WTC11 (cell line): ENCODE data around the gene ZBP1. TPM values are rescaled to one million over a fixed set of nuclear protein-coding genes. Genes with fewer than 3 reads are reported as not detected.

Experiments used
- ATAC-seq: fragments of 200-7000 bp; cut with Tn5 transposase; 2 replicates; pipeline ENCODE4 v1.10.0; 2021; ENCODE audit warnings: mild to moderate bottlenecking, moderate library complexity
- CTCF ChIA-PET: fragments of 300-600 bp; sonication (Branson Sonifier 250); formaldehyde crosslinking; loops from one replicate; lab custom pipeline; 2021; ENCODE audit warnings: antibody characterized with exemption; lab: Charles Lee
- POLR2A ChIA-PET: fragments of 350-600 bp; sonication (Branson Sonifier 250); formaldehyde crosslinking; loops from one replicate; lab custom pipeline; 2021; ENCODE audit warnings: antibody characterized with exemption; lab: Charles Lee
- DNase-seq: peaks from one replicate; pipeline ENCODE4 v3.0.0; 2021; ENCODE audit warnings: low spot score
- H3K27ac Mint-ChIP-seq: 2 replicates; pipeline ENCODE4 v1.8.0; 2021; ENCODE audit warnings: mixed read lengths
- H3K27me3 Mint-ChIP-seq: 2 replicates; pipeline ENCODE4 v1.8.0; 2021; ENCODE audit warnings: low read depth, mild to moderate bottlenecking, moderate library complexity, mixed read lengths
- H3K36me3 Mint-ChIP-seq: 2 replicates; pipeline ENCODE4 v1.8.0; 2021; ENCODE audit warnings: mixed read lengths
- H3K4me1 Mint-ChIP-seq: 2 replicates; pipeline ENCODE4 v1.8.0; 2022; ENCODE audit warnings: mixed read lengths
- H3K4me3 Mint-ChIP-seq: 2 replicates; pipeline ENCODE4 v1.8.0; 2021; ENCODE audit warnings: mild to moderate bottlenecking, moderate library complexity, mixed read lengths
- H3K9me3 Mint-ChIP-seq: 2 replicates; pipeline ENCODE4 v1.8.0; 2021; ENCODE audit warnings: mixed read lengths
- EMX1 ChIP-seq: fragments of 250-450 bp; sonication (Bioruptor Pico); IDR thresholded peaks from 2 replicates; pipeline ENCODE4 v1.8.0; 2021; ENCODE audit warnings: mild to moderate bottlenecking
- ETV6 ChIP-seq: sonication (generic); formaldehyde crosslinking; IDR thresholded peaks from 2 replicates; pipeline ENCODE4 v1.8.1; 2022; ENCODE audit warnings: mild to moderate bottlenecking, missing genetic modification reagents
- FOXP1 ChIP-seq: sonication (generic); formaldehyde crosslinking; IDR thresholded peaks from 2 replicates; pipeline ENCODE4 v1.8.0; 2022; ENCODE audit warnings: missing genetic modification reagents, mild to moderate bottlenecking, moderate library complexity, borderline replicate concordance
- HMGXB4 ChIP-seq: sonication (generic); formaldehyde crosslinking; IDR thresholded peaks from 2 replicates; pipeline ENCODE4 v1.8.1; 2023; ENCODE audit warnings: mild to moderate bottlenecking, moderate library complexity, missing genetic modification reagents
- JAZF1 ChIP-seq: fragments of 250-450 bp; sonication (Bioruptor Pico); IDR thresholded peaks from 2 replicates; pipeline ENCODE4 v1.9.0; 2021; ENCODE audit warnings: moderate library complexity, mild to moderate bottlenecking, inconsistent platforms
- MYBL2 ChIP-seq: sonication (generic); formaldehyde crosslinking; IDR thresholded peaks from 2 replicates; pipeline ENCODE4 v1.8.1; 2023; ENCODE audit warnings: mild to moderate bottlenecking, moderate library complexity, missing genetic modification reagents
- NR1H2 ChIP-seq: sonication (generic); formaldehyde crosslinking; IDR thresholded peaks from 2 replicates; pipeline ENCODE4 v1.9.0; 2021; ENCODE audit warnings: mild to moderate bottlenecking, moderate library complexity, missing genetic modification reagents
- NR3C1 ChIP-seq: sonication (generic); formaldehyde crosslinking; conservative IDR thresholded peaks from 2 replicates; pipeline ENCODE4 v1.8.1; 2023; ENCODE audit warnings: low read depth, mild to moderate bottlenecking, missing genetic modification reagents
- OVOL2 ChIP-seq: fragments of 250-450 bp; sonication (Bioruptor Pico); IDR thresholded peaks from 2 replicates; pipeline ENCODE4 v1.9.0; 2021; ENCODE audit warnings: mild to moderate bottlenecking, borderline replicate concordance
- RORB ChIP-seq: fragments of 250-450 bp; sonication (Bioruptor Pico); IDR thresholded peaks from 2 replicates; pipeline ENCODE4 v1.9.0; 2021; ENCODE audit warnings: mild to moderate bottlenecking
- SP1 ChIP-seq: sonication (generic); formaldehyde crosslinking; conservative IDR thresholded peaks from 2 replicates; pipeline ENCODE4 v1.8.1; 2022; ENCODE audit warnings: missing genetic modification reagents
- STAT6 ChIP-seq: sonication (generic); formaldehyde crosslinking; conservative IDR thresholded peaks from 2 replicates; pipeline ENCODE4 v1.8.1; 2023; ENCODE audit warnings: mild to moderate bottlenecking, low read depth, missing genetic modification reagents, moderate library complexity
- ZNF416 ChIP-seq: fragments of 250-450 bp; sonication (Bioruptor Pico); IDR thresholded peaks from 2 replicates; pipeline ENCODE4 v1.9.0; 2021; ENCODE audit warnings: mild to moderate bottlenecking, inconsistent platforms
- total RNA-seq: library from RNA; stranded (reverse); gene quantifications from 3 replicates; pipeline ENCODE4 v1.2.3, GENCODE V29; 2021
- TF ChIP-seq, protein P1 (sequence below): sonication (generic); formaldehyde crosslinking; IDR thresholded peaks from 2 replicates; pipeline ENCODE4 v1.8.1; 2023; ENCODE audit warnings: mild to moderate bottlenecking, missing genetic modification reagents, moderate library complexity
- TF ChIP-seq, protein P2 (sequence below): fragments of 200-600 bp; IDR thresholded peaks from 2 replicates; pipeline ENCODE4 v1.8.0; 2022; ENCODE audit warnings: antibody characterized with exemption
- TF ChIP-seq, protein P3 (sequence below): sonication (generic); formaldehyde crosslinking; conservative IDR thresholded peaks from 2 replicates; pipeline ENCODE4 v1.8.1; 2022; ENCODE audit warnings: mild to moderate bottlenecking, missing genetic modification reagents
- TF ChIP-seq, protein P4 (sequence below): fragments of 250-450 bp; sonication (Bioruptor Pico); IDR thresholded peaks from 2 replicates; pipeline ENCODE4 v2.1.2; 2022; ENCODE audit warnings: mild to moderate bottlenecking, moderate library complexity

ZBP1 gene
- total RNA-seq, 1 experiment from 2014 or later, result not detected

GRCh38 chr20:57650756-57651483 is 30.7 kb upstream of the ZBP1 start:
- ATAC-seq (no peak), DNase-seq (no peak)
- ChIA-PET POLR2A (no interaction called here), CTCF (no interaction called here)
- peaks cover 9% of the 10 kb centered on the region for H3K9me3 Mint-ChIP-seq
- H3K27me3 Mint-ChIP-seq, result peaks cover 3% of the 10 kb centered on the region; the same call in 1 of the 2 replicates
- TF ChIP-seq OVOL2 (no peak), RORB (CRISPR knock-in tag) (no peak), STAT6 (no peak), ZNF416 (CRISPR knock-in tag) (no peak), NR1H2 (CRISPR knock-in tag) (no peak), JAZF1 (CRISPR knock-in tag) (no peak), SP1 (no peak), FOXP1 (CRISPR knock-in tag) (no peak)
- TF ChIP-seq, protein P1, sequence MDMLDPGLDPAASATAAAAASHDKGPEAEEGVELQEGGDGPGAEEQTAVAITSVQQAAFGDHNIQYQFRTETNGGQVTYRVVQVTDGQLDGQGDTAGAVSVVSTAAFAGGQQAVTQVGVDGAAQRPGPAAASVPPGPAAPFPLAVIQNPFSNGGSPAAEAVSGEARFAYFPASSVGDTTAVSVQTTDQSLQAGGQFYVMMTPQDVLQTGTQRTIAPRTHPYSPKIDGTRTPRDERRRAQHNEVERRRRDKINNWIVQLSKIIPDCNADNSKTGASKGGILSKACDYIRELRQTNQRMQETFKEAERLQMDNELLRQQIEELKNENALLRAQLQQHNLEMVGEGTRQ, result no peak
- no peak overlapping the region for H3K4me3 Mint-ChIP-seq
- peak overlapping the region; percentile 90 for H3K27ac Mint-ChIP-seq
- H3K36me3 Mint-ChIP-seq, result peaks cover 15% of the 10 kb centered on the region
- H3K4me1 Mint-ChIP-seq, result peaks cover 27% of the 10 kb centered on the region

- H3K27ac Mint-ChIP-seq, result peak overlapping the region; percentile 90
- TF ChIP-seq, protein P2, sequence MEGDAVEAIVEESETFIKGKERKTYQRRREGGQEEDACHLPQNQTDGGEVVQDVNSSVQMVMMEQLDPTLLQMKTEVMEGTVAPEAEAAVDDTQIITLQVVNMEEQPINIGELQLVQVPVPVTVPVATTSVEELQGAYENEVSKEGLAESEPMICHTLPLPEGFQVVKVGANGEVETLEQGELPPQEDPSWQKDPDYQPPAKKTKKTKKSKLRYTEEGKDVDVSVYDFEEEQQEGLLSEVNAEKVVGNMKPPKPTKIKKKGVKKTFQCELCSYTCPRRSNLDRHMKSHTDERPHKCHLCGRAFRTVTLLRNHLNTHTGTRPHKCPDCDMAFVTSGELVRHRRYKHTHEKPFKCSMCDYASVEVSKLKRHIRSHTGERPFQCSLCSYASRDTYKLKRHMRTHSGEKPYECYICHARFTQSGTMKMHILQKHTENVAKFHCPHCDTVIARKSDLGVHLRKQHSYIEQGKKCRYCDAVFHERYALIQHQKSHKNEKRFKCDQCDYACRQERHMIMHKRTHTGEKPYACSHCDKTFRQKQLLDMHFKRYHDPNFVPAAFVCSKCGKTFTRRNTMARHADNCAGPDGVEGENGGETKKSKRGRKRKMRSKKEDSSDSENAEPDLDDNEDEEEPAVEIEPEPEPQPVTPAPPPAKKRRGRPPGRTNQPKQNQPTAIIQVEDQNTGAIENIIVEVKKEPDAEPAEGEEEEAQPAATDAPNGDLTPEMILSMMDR, result no peak
- no peak for TF ChIP-seq MYBL2 (CRISPR knock-in tag)
- TF ChIP-seq, protein P1, result no peak
- TF ChIP-seq ETV6 (CRISPR knock-in tag), result no peak
- no peak for TF ChIP-seq NR3C1 (CRISPR knock-in tag)
- TF ChIP-seq EMX1, result no peak
- ChIA-PET POLR2A (no interaction called here), CTCF (no interaction called here)
- peaks cover 15% of the 10 kb centered on the region for H3K9me3 Mint-ChIP-seq
- peaks cover 22% of the 10 kb centered on the region for H3K36me3 Mint-ChIP-seq
- H3K4me3 Mint-ChIP-seq, result no peak overlapping the region
- ATAC-seq (no peak), DNase-seq (no peak)
- H3K4me1 Mint-ChIP-seq, result peaks cover 21% of the 10 kb centered on the region
- H3K27me3 Mint-ChIP-seq, result peaks cover 3% of the 10 kb centered on the region; the same call in 1 of the 2 replicates
Measured at GRCh38 chr20:57650266-57650665, 30.0 kb upstream of the ZBP1 start.

- Mint-ChIP-seq H3K27ac (no peak overlapping the region), H3K36me3 (peaks cover 28% of the 10 kb centered on the region), H3K9me3 (peaks cover 22% of the 10 kb centered on the region), H3K4me1 (peaks cover 15% of the 10 kb centered on the region), H3K27me3 (peaks cover 3% of the 10 kb centered on the region), H3K4me3 (no peak overlapping the region)
- POLR2A ChIA-PET, result no interaction called here
- CTCF ChIA-PET, result interaction anchor here (1.2 kb wide), 1 partner anchor 27 kb away, joined by 7 read pairs; no protein-coding TSS in a partner anchor
- TF ChIP-seq STAT6 (no peak), HMGXB4 (CRISPR knock-in tag) (no peak)
- TF ChIP-seq, protein P1, result no peak
- TF ChIP-seq, protein P3, sequence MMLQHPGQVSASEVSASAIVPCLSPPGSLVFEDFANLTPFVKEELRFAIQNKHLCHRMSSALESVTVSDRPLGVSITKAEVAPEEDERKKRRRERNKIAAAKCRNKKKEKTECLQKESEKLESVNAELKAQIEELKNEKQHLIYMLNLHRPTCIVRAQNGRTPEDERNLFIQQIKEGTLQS (CRISPR knock-in tag), result no peak
- TF ChIP-seq, protein P4, sequence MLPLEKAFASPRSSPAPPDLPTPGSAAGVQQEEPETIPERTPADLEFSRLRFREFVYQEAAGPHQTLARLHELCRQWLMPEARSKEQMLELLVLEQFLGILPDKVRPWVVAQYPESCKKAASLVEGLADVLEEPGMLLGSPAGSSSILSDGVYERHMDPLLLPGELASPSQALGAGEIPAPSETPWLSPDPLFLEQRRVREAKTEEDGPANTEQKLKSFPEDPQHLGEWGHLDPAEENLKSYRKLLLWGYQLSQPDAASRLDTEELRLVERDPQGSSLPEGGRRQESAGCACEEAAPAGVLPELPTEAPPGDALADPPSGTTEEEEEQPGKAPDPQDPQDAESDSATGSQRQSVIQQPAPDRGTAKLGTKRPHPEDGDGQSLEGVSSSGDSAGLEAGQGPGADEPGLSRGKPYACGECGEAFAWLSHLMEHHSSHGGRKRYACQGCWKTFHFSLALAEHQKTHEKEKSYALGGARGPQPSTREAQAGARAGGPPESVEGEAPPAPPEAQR (CRISPR knock-in tag), result no peak
- no peak for DNase-seq
- ATAC-seq, result no peak
Measured at GRCh38 chr20:57649617-57650015, 29.4 kb upstream of the ZBP1 start.
